Gastrocnemius medialis (tissue), 4 donors: ENCODE results near the gene PAK1. TPM values are rescaled to one million over a fixed set of nuclear protein-coding genes. Genes with fewer than 3 reads are reported as not detected.

ENCODE experiments used
- ATAC-seq, 2 donors: fragments of 150-250 bp; one replicate each; pipeline ENCODE4 v1.9.1; 2016
- DNase-seq, 2 donors: peaks; one replicate each; pipeline ENCODE4 v3.0.0-alpha.2; 2019
- H3K27ac ChIP-seq, 4 donors: fragments of 200-600 bp; sonication (generic); 1 replicate in 1 of 4; 2 replicates in 3 of 4; pipeline ENCODE4 v1.5.1; 2016 to 2018; ENCODE audit warnings: mild to moderate bottlenecking in 2 of 4, moderate library complexity in 1 of 4
- H3K27me3 ChIP-seq, 3 donors: fragments of 200-600 bp; sonication (generic) in 2 of 3; 1 replicate in 1 of 3; 2 replicates in 2 of 3; pipeline versions ENCODE4 v1.5.1 to v1.6.0; 2016 to 2019; ENCODE audit warnings: mild to moderate bottlenecking in 1 of 3, moderate library complexity in 1 of 3
- H3K36me3 ChIP-seq, 2 donors: fragments of 200-600 bp; sonication (generic) in 1 of 2; one replicate each; pipeline ENCODE4 v1.5.1; 2017 to 2018
- H3K4me1 ChIP-seq, 2 donors: fragments of 200-600 bp; sonication (generic) in 1 of 2; one replicate each; pipeline ENCODE4 v1.5.1; 2016 to 2017; ENCODE audit warnings: mild to moderate bottlenecking in 2 of 2
- H3K4me3 ChIP-seq, 4 donors: fragments of 200-600 bp; sonication (generic) in 3 of 4; 1 replicate in 1 of 4; 2 replicates in 3 of 4; pipeline ENCODE4 v1.5.1; 2016 to 2019; ENCODE audit warnings: mild to moderate bottlenecking in 2 of 4
- H3K9me3 ChIP-seq, 3 donors: fragments of 200-600 bp; sonication (generic) in 2 of 3; 1 replicate in 1 of 3; 2 replicates in 2 of 3; pipeline ENCODE4 v1.5.1; 2016 to 2019
- POLR2A ChIP-seq, 2 donors: fragments of 450-650 bp; IDR thresholded peaks; one replicate each; pipeline ENCODE4 v1.6.1; 2017; ENCODE audit warnings: antibody characterized with exemption in 2 of 2, mild to moderate bottlenecking in 2 of 2, moderate library complexity in 2 of 2
- in situ Hi-C, 4 donors: fragments of 200-750 bp; cut with MboI; loops; one replicate each; pipeline versions ENCODE4 v1.15.0 to v1.8.0; 2017; ENCODE audit warnings: low sequenced_read_pairs in 4 of 4
- intact Hi-C: fragments of 100-400 bp; cut with DNase I; formaldehyde crosslinking; loops from one replicate; pipeline ENCODE4 v1.15.1; 2023; ENCODE audit warnings: low total_unique reads
- total RNA-seq, 4 donors: library from RNA; depleted of rRNA; stranded (reverse); fragments of >200 nt; gene quantifications; one replicate each; pipeline versions ENCODE4 v1.1.0 to v1.2.3, GENCODE V29; 2016
- TF ChIP-seq, protein P1 (sequence below), 5 experiments: fragments of 450-650 bp in 3 of 5; fragments of 200-600 bp in 2 of 5; sonication (generic) in 2 of 5; IDR thresholded peaks in 4 of 5; conservative IDR thresholded peaks in 1 of 5; 1 replicate in 4 of 5; 2 replicates in 1 of 5; pipeline ENCODE4 v1.5.1; 2016 to 2019; ENCODE audit warnings: antibody characterized with exemption in 5 of 5, mild to moderate bottlenecking in 3 of 5, moderate library complexity in 3 of 5

The PAK1 gene
- total RNA-seq, 4 donors from 2014 or later: 22.3 to 34.4 (median 27.9) TPM

DNA sequence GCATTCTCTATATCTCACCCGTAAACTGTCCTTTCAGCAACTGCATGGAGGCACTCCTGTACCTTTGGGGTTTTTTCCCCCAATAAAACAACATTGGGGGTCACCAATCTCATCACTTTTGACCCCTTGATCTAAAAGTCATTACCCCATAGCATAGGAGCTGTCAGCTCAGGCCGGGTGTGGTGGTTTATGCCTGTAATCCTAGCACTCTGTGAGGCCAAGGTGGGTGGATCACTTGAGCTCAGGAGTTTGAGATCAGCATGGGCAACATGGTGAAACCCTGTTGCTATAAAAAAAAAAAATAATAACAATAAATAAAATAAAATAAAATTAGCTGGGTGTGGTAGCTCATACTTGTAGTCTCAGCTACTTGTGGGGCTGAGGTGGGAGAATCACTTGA lies 155.3 kb downstream of the PAK1 start:
- no peaks in the 10 kb centered on the region for H3K9me3 ChIP-seq
- no peak for TF ChIP-seq POLR2A (IDR thresholded peaks at IDR 0.05)
- TF ChIP-seq, protein P1, sequence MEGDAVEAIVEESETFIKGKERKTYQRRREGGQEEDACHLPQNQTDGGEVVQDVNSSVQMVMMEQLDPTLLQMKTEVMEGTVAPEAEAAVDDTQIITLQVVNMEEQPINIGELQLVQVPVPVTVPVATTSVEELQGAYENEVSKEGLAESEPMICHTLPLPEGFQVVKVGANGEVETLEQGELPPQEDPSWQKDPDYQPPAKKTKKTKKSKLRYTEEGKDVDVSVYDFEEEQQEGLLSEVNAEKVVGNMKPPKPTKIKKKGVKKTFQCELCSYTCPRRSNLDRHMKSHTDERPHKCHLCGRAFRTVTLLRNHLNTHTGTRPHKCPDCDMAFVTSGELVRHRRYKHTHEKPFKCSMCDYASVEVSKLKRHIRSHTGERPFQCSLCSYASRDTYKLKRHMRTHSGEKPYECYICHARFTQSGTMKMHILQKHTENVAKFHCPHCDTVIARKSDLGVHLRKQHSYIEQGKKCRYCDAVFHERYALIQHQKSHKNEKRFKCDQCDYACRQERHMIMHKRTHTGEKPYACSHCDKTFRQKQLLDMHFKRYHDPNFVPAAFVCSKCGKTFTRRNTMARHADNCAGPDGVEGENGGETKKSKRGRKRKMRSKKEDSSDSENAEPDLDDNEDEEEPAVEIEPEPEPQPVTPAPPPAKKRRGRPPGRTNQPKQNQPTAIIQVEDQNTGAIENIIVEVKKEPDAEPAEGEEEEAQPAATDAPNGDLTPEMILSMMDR (IDR thresholded peaks at IDR 0.05 in 4 of 5, conservative IDR thresholded peaks at IDR 0.05 in 1 of 5): no peak
- ATAC-seq (no peak), DNase-seq (no peak)
- intact Hi-C loops (no loop called here), in situ Hi-C loops (loop anchor here in 1 of 4 donors (10.0 kb wide), 1 partner anchor 64 kb away; no protein-coding TSS in a partner anchor)
- H3K4me1 ChIP-seq: no peaks in the 10 kb centered on the region
- no peaks in the 10 kb centered on the region for H3K27me3 ChIP-seq
- no peaks in the 10 kb centered on the region for H3K36me3 ChIP-seq
- H3K27ac ChIP-seq: no peak overlapping the region
- no peak overlapping the region for H3K4me3 ChIP-seq

DNA sequence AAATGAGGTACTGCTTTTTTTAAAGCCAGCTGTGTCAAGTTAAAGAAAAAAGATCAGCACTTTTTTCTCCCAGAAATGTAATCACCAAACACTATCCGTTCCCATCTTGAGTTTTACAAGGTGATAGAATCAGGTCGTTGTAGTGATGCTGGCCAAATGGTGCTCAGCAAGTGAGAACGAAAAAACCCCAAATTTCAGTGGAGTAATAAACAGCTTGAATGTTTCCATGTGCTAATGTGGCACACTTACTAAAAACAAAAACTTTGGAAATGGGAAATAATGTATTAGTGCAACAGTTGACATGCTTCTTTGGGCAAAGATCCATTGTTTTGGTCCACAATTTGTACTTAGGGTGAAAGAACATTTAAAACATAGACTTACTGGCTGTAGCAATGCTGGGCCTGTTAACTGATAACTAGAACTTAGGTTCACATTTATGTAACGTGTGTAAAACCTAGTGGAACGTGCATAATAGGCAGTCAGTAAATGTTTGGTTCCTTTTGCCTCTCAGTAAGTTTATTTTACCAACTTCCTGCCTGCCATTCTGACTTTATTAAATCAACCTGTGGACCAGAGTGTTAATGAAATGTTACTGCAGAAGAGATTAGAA lies 157.1 kb downstream of the PAK1 start:
- no peak overlapping the region for H3K27ac ChIP-seq
- in situ Hi-C loops (loop anchor here in 1 of 4 donors (10.0 kb wide), 1 partner anchor 62 kb away; no protein-coding TSS in a partner anchor), intact Hi-C loops (no loop called here)
- no peak overlapping the region for H3K4me3 ChIP-seq
- TF ChIP-seq, protein P1 (IDR thresholded peaks at IDR 0.05 in 4 of 5, conservative IDR thresholded peaks at IDR 0.05 in 1 of 5): no peak
- H3K4me1 ChIP-seq: no peaks in the 10 kb centered on the region
- H3K27me3 ChIP-seq: no peaks in the 10 kb centered on the region
- ATAC-seq (no peak), DNase-seq (no peak)
- no peaks in the 10 kb centered on the region for H3K36me3 ChIP-seq
- H3K9me3 ChIP-seq: no peaks in the 10 kb centered on the region

DNA sequence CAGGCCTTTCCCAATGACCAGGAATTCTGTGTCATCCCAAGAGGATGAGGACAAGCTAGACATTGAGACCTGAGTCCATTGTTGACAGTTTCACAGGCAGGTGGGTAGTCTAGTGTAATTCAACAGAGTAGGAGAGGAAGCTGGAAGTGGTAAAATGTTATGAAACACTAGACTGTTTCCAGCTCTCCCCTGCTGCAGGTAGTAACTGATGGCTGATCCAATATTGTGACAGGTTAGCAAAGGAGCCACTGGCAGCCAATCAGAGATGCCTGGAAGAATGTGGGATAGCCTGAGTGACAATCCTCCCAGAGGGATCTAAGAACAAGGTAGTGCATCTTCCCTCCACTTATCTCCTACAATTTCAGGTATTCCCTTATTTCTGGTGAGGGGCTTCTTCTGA lies 161.8 kb downstream of the PAK1 start:
- Histone ChIP-seq H3K27ac (no peak overlapping the region), H3K4me1 (no peaks in the 10 kb centered on the region), H3K36me3 (no peaks in the 10 kb centered on the region), H3K9me3 (no peaks in the 10 kb centered on the region), H3K4me3 (no peak overlapping the region), H3K27me3 (no peaks in the 10 kb centered on the region)
- ATAC-seq (no peak), DNase-seq (no peak)
- in situ Hi-C loops (loop anchor here in 1 of 4 donors (10.0 kb wide), 1 partner anchor 57 kb away; no protein-coding TSS in a partner anchor), intact Hi-C loops (no loop called here)
- TF ChIP-seq, protein P1 (IDR thresholded peaks at IDR 0.05 in 4 of 5, conservative IDR thresholded peaks at IDR 0.05 in 1 of 5): no peak
- no peak for TF ChIP-seq POLR2A (IDR thresholded peaks at IDR 0.05)

DNA sequence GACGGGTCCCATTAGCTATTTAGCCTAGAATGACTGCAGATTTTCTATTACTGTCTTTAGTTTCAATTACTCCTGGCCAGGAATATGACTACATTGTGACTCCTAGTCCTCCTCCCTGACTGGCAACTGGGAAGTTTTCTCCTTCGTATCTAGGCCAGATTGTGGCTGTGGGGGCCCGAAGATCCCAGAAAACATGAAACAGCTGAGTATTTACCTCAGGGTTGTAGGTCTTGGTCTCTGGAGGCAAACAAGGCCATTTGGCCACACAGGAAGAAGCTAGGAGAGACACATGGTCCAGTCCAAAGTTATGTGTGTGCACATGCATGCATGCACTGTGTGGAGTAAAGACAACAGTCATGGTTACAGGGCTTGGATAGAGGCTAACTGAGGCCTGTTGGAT lies 162.2 kb downstream of the PAK1 start:
- no peak overlapping the region for H3K27ac ChIP-seq

More for the DNA sequence above, 162.2 kb downstream of the PAK1 start:
- Histone ChIP-seq H3K4me3 (no peak overlapping the region), H3K36me3 (no peaks in the 10 kb centered on the region), H3K9me3 (no peaks in the 10 kb centered on the region), H3K4me1 (no peaks in the 10 kb centered on the region), H3K27me3 (no peaks in the 10 kb centered on the region)
- DNase-seq (no peak), ATAC-seq (no peak)
- in situ Hi-C loops (loop anchor here in 1 of 4 donors (10.0 kb wide), 1 partner anchor 57 kb away; no protein-coding TSS in a partner anchor), intact Hi-C loops (no loop called here)
- no peak for TF ChIP-seq POLR2A (IDR thresholded peaks at IDR 0.05)
- TF ChIP-seq, protein P1 (IDR thresholded peaks at IDR 0.05 in 4 of 5, conservative IDR thresholded peaks at IDR 0.05 in 1 of 5): no peak
